Gastroesophageal sphincter (tissue), 4 donors: ENCODE measurements around the gene TPRG1L. TPM values are rescaled to one million over a fixed set of nuclear protein-coding genes. Genes with fewer than 3 reads are reported as not detected.

ENCODE experiments used
- ATAC-seq: fragments of 150-250 bp; one replicate; pipeline ENCODE4 v1.9.1; 2016; ENCODE audit warnings: mild to moderate bottlenecking, moderate library complexity
- H3K27ac ChIP-seq, 4 donors: fragments of 200-600 bp; sonication (generic) in 3 of 4; 1 replicate in 3 of 4; 2 replicates in 1 of 4; pipeline ENCODE4 v1.5.1; 2016 to 2019
- H3K27me3 ChIP-seq: fragments of 200-600 bp; sonication (generic); one replicate; pipeline ENCODE4 v1.5.1; 2019
- H3K36me3 ChIP-seq, 2 donors: fragments of 200-600 bp; sonication (generic); one replicate each; pipeline ENCODE4 v1.5.1; 2019; ENCODE audit warnings: control low read depth in 1 of 2
- H3K4me1 ChIP-seq, 3 donors: fragments of 200-600 bp; sonication (generic); 1 replicate in 2 of 3; 2 replicates in 1 of 3; pipeline ENCODE4 v1.5.1; 2016 to 2019; ENCODE audit warnings: control low read depth in 2 of 3
- H3K4me3 ChIP-seq, 2 donors: fragments of 200-600 bp; sonication (generic); one replicate each; pipeline ENCODE4 v1.5.1; 2019; ENCODE audit warnings: mild to moderate bottlenecking in 1 of 2, moderate library complexity in 1 of 2
- H3K9me3 ChIP-seq, 3 donors: fragments of 200-600 bp; sonication (generic); one replicate each; pipeline ENCODE4 v1.5.1; 2017 to 2019; ENCODE audit warnings: control low read depth in 2 of 3
- EP300 ChIP-seq: sonication (generic); formaldehyde crosslinking; IDR thresholded peaks from one replicate; pipeline ENCODE4 v1.6.1; 2017; ENCODE audit warnings: antibody characterized with exemption, mild to moderate bottlenecking
- POLR2A ChIP-seq, 2 donors: fragments of 450-650 bp; IDR thresholded peaks; one replicate each; pipeline ENCODE4 v1.6.1; 2017; ENCODE audit warnings: antibody characterized with exemption in 2 of 2, mild to moderate bottlenecking in 2 of 2, moderate library complexity in 1 of 2
- POLR2AphosphoS5 ChIP-seq: sonication (generic); formaldehyde crosslinking; IDR thresholded peaks from one replicate; pipeline ENCODE4 v1.6.1; 2017; ENCODE audit warnings: antibody characterized with exemption
- WGBS, 2 donors: methylation state at CpG; one replicate each; pipeline ENCODE4 v1.1.5; 2018; ENCODE audit warnings: low coverage in 1 of 2; 5-methylcytosine and 5-hydroxymethylcytosine counted together
- total RNA-seq, 4 donors: library from RNA; depleted of rRNA; stranded (reverse); fragments of >200 nt; gene quantifications; one replicate each; pipeline ENCODE4 v1.1.0, GENCODE V29; 2016
- TF ChIP-seq, protein P1 (sequence below), 4 experiments: fragments of 200-600 bp in 2 of 4; fragments of 450-650 bp in 2 of 4; sonication (generic) in 1 of 4; IDR thresholded peaks; one replicate each; pipeline ENCODE4 v1.5.1; 2017 to 2019; ENCODE audit warnings: antibody characterized with exemption in 4 of 4, mild to moderate bottlenecking in 2 of 4, moderate library complexity in 2 of 4

Gene TPRG1L
- total RNA-seq, 4 donors from 2014 or later = 38.2 to 52.1 (median 46.6) TPM

GRCh38 chr1:3604468-3604974 lies 20.3 kb upstream of the TPRG1L start:
- 100% methylated on average over 2 of the region's 8 CpGs; no CpG with 5 or more reads in 1 of the 2 donors for WGBS, 2 donors
- no peaks in the 10 kb centered on the region for H3K36me3 ChIP-seq
- H3K4me1 ChIP-seq = no peaks in the 10 kb centered on the region
- H3K9me3 ChIP-seq = no peaks in the 10 kb centered on the region
- H3K4me3 ChIP-seq = no peak overlapping the region
- peaks cover 42% of the 10 kb centered on the region for H3K27me3 ChIP-seq
- ATAC-seq = no peak
- no peak for TF ChIP-seq EP300
- TF ChIP-seq, protein P1, sequence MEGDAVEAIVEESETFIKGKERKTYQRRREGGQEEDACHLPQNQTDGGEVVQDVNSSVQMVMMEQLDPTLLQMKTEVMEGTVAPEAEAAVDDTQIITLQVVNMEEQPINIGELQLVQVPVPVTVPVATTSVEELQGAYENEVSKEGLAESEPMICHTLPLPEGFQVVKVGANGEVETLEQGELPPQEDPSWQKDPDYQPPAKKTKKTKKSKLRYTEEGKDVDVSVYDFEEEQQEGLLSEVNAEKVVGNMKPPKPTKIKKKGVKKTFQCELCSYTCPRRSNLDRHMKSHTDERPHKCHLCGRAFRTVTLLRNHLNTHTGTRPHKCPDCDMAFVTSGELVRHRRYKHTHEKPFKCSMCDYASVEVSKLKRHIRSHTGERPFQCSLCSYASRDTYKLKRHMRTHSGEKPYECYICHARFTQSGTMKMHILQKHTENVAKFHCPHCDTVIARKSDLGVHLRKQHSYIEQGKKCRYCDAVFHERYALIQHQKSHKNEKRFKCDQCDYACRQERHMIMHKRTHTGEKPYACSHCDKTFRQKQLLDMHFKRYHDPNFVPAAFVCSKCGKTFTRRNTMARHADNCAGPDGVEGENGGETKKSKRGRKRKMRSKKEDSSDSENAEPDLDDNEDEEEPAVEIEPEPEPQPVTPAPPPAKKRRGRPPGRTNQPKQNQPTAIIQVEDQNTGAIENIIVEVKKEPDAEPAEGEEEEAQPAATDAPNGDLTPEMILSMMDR (IDR thresholded peaks at IDR 0.05) = no peak
- TF ChIP-seq POLR2AphosphoS5 = no peak
- TF ChIP-seq POLR2A (IDR thresholded peaks at IDR 0.05) = no peak
- no peak overlapping the region for H3K27ac ChIP-seq

DNA sequence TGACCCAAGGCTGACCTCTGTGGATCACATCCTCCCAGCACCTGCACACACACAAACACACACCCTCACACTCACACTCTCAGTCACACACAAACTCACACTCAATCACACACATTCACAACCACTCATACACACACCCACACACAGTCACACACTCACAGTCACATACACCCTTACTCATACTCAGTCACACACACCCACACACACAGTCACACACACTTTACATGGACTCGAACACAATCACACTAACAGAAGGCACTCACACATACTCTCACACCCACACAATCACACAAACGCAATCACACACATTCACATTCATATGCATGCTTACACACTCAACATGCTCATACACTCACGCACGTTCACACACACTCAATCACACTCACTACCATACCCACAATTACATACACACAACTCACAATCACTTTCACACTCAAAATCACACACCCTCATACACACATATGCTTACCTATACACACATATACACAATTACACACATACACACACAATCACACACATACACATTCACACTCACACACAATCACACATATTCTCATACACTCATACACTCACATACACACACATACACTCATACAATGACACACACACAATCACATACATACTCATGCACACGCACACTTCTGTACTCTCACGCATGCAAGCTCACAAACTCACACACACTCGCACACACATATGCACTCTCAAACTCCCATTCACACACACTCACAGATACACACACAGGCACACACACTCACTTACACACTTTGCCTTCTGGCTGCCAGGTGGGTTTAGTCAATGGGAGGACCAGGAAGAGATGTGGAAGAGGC lies 19.6 kb upstream of the TPRG1L start:
- 79 to 89% methylated on average over 6 to 7 of the region's 7 CpGs for WGBS, 2 donors
- Histone ChIP-seq H3K27ac (no peak overlapping the region), H3K36me3 (no peaks in the 10 kb centered on the region), H3K27me3 (peaks cover 49% of the 10 kb centered on the region), H3K4me1 (peaks cover 0 to 4% (median 1%) of the 10 kb centered on the region in 3 donors), H3K9me3 (no peaks in the 10 kb centered on the region), H3K4me3 (no peak overlapping the region)
- no peak for ATAC-seq
- TF ChIP-seq EP300 (no peak), POLR2AphosphoS5 (no peak), POLR2A (IDR thresholded peaks at IDR 0.05) (no peak)
- TF ChIP-seq, protein P1 (IDR thresholded peaks at IDR 0.05) = no peak

- Histone ChIP-seq H3K4me1 (peaks cover 0 to 22% (median 19%) of the 10 kb centered on the region in 3 donors), H3K4me3 (no peak overlapping the region), H3K36me3 (no peaks in the 10 kb centered on the region), H3K9me3 (no peaks in the 10 kb centered on the region), H3K27ac (no peak overlapping the region), H3K27me3 (peaks cover 68% of the 10 kb centered on the region)
- WGBS, 2 donors = 60 to 90% methylated on average over 1 to 12 of the region's 23 CpGs
- ATAC-seq = no peak
- TF ChIP-seq, protein P1 (IDR thresholded peaks at IDR 0.05) = no peak
- TF ChIP-seq POLR2A (IDR thresholded peaks at IDR 0.05) (no peak), EP300 (no peak), POLR2AphosphoS5 (no peak)
Observed at GRCh38 chr1:3606779-3607702, 17.8 kb upstream of the TPRG1L start.

GRCh38 chr1:3607703-3608065 lies 17.1 kb upstream of the TPRG1L start:
- WGBS, 2 donors = 95% methylated on average over 4 of the region's 18 CpGs; no CpG with 5 or more reads in 1 of the 2 donors
- peaks cover 74% of the 10 kb centered on the region for H3K27me3 ChIP-seq

More at GRCh38 chr1:3607703-3608065, 17.1 kb upstream of the TPRG1L start:
- Histone ChIP-seq H3K4me1 (peaks cover 0 to 22% (median 19%) of the 10 kb centered on the region in 3 donors), H3K9me3 (no peaks in the 10 kb centered on the region), H3K36me3 (no peaks in the 10 kb centered on the region), H3K4me3 (no peak overlapping the region), H3K27ac (no peak overlapping the region)
- TF ChIP-seq, protein P1 (IDR thresholded peaks at IDR 0.05) = no peak
- TF ChIP-seq POLR2AphosphoS5 = no peak
- no peak for TF ChIP-seq POLR2A (IDR thresholded peaks at IDR 0.05)
- TF ChIP-seq EP300 = no peak
- no peak for ATAC-seq
